GM21526 (cell line): ENCODE measurements around the gene CBLB.

Source experiments
- ATAC-seq: cut with Tn5 transposase; IDR thresholded peaks from one replicate; pipeline ENCODE4 v1.9.1; 2021; ENCODE audit warnings: moderate library complexity; ENCODE audit not compliant: unreplicated experiment, low FRiP score

CBLB gene

GRCh38 chr3:105876780-105877327 lies 8.0 kb upstream of the CBLB start:
- ATAC-seq, result peak; percentile 57

GRCh38 chr3:105869861-105870755 lies 1.3 kb upstream of the CBLB start:
- ATAC-seq, result no peak

GRCh38 chr3:105869531-105869833 lies 670 bp upstream of the CBLB start:
- no peak for ATAC-seq

GRCh38 chr3:105868431-105868741 lies 426 bp downstream of the CBLB start:
- ATAC-seq, result peak; percentile 2

GRCh38 chr3:105867712-105868430 lies 941 bp downstream of the CBLB start:
- no peak for ATAC-seq

- peak; percentile 30 for ATAC-seq
These were observed 1.9 kb downstream of the CBLB start for GRCh38 chr3:105866656-105867653.

- ATAC-seq, result no peak
These were observed 2.9 kb downstream of the CBLB start for GRCh38 chr3:105865867-105866350.

GRCh38 chr3:105865016-105865623 lies 3.7 kb downstream of the CBLB start:
- no peak for ATAC-seq

GRCh38 chr3:105864212-105864611 lies 4.6 kb downstream of the CBLB start:
- ATAC-seq, result no peak

GRCh38 chr3:105863608-105864007 lies 5.2 kb downstream of the CBLB start:
- ATAC-seq, result no peak

GRCh38 chr3:105862217-105862616 lies 6.6 kb downstream of the CBLB start:
- ATAC-seq, result peak; percentile 63

- no peak for ATAC-seq
These were observed 8.2 kb downstream of the CBLB start for GRCh38 chr3:105860641-105861040.

GRCh38 chr3:105858017-105858416 lies 10.8 kb downstream of the CBLB start:
- no peak for ATAC-seq

GRCh38 chr3:105857601-105858000 lies 11.2 kb downstream of the CBLB start:
- ATAC-seq, result no peak

GRCh38 chr3:105856605-105857004 lies 12.2 kb downstream of the CBLB start:
- no peak for ATAC-seq

GRCh38 chr3:105853801-105854432 lies 14.9 kb downstream of the CBLB start:
- peak; percentile 96 for ATAC-seq

GRCh38 chr3:105851582-105851981 lies 17.2 kb downstream of the CBLB start:
- ATAC-seq, result no peak

GRCh38 chr3:105851176-105851575 lies 17.6 kb downstream of the CBLB start:
- ATAC-seq, result no peak

GRCh38 chr3:105850593-105850992 lies 18.2 kb downstream of the CBLB start:
- no peak for ATAC-seq

GRCh38 chr3:105848821-105849220 lies 20.0 kb downstream of the CBLB start:
- ATAC-seq, result no peak
